H1 (cell line): Measurements from ENCODE around the gene GJD2. TPM values are rescaled to one million over a fixed set of nuclear protein-coding genes. Genes with fewer than 3 reads are reported as not detected.

Experiments
- CTCF ChIA-PET: fragments of 300-600 bp; sonication (Branson Sonifier 250); formaldehyde crosslinking; loops from one replicate; lab custom pipeline; 2021; ENCODE audit not compliant: partially characterized antibody; lab: Charles Lee
- POLR2A ChIA-PET: fragments of 300-600 bp; sonication (Branson Sonifier 250); formaldehyde crosslinking; loops from one replicate; lab custom pipeline; 2021; ENCODE audit warnings: inconsistent platforms; ENCODE audit not compliant: partially characterized antibody; lab: Charles Lee
- DNase-seq, 2 experiments: peaks; one replicate each; pipeline versions ENCODE4 v3.0.0 to v3.0.0-alpha.2; 2010 to 2022; ENCODE audit warnings: low spot score in 2 of 2, low read depth in 1 of 2, mixed read lengths in 1 of 2
- FAIRE-seq: peaks from 2 replicates; lab custom pipeline; 2011; peaks lifted over from hg19 to GRCh38; lab: Jason Lieb, UNC
- H2AFZ ChIP-seq: 2 replicates; pipeline ENCODE4 v1.8.1; 2012; ENCODE audit warnings: low read length, inconsistent platforms
- H2AK5ac ChIP-seq: 2 replicates; pipeline ENCODE4 v1.6.1; 2013; ENCODE audit warnings: low read depth, low read length
- H2BK120ac ChIP-seq: replicated peaks from 2 replicates; pipeline ENCODE3; 2013; ENCODE audit warnings: low read depth, low read length, inconsistent platforms
- H2BK12ac ChIP-seq: 2 replicates; pipeline ENCODE4 v1.6.1; 2013; ENCODE audit warnings: low read depth, low read length
- H2BK15ac ChIP-seq: 2 replicates; pipeline ENCODE4 v1.6.1; 2013; ENCODE audit warnings: low read length
- H2BK20ac ChIP-seq: 2 replicates; pipeline ENCODE4 v1.6.1; 2013; ENCODE audit warnings: low read length
- H2BK5ac ChIP-seq: 2 replicates; pipeline ENCODE4 v1.6.1; 2013; ENCODE audit warnings: low read depth, low read length
- H3K14ac ChIP-seq: 2 replicates; pipeline ENCODE4 v1.6.1; 2013; ENCODE audit warnings: inconsistent platforms; ENCODE audit not compliant: insufficient read length
- H3K18ac ChIP-seq: 2 replicates; pipeline ENCODE4 v1.6.1; 2013; ENCODE audit warnings: low read length; ENCODE audit errors: extremely low read depth
- H3K23ac ChIP-seq: 2 replicates; pipeline ENCODE4 v1.6.1; 2013; ENCODE audit warnings: inconsistent platforms; ENCODE audit not compliant: insufficient read length
- H3K23me2 ChIP-seq: 2 replicates; pipeline ENCODE4 v1.6.1; 2013; ENCODE audit warnings: low read depth, low read length
- H3K27ac ChIP-seq: 2 replicates; pipeline ENCODE4 v1.6.1; 2011; ENCODE audit warnings: low read depth, low read length, inconsistent platforms
- H3K27me3 ChIP-seq, 4 experiments: replicated peaks in 1 of 4; 1 replicate in 1 of 4; 2 replicates in 3 of 4; pipeline versions ENCODE4 v1.6.1 to v1.8.1; 2011 to 2013; ENCODE audit warnings: low read length in 3 of 4, mild to moderate bottlenecking in 3 of 4, inconsistent platforms in 2 of 4, mixed read lengths in 2 of 4, moderate library complexity in 1 of 4; ENCODE audit not compliant: control insufficient read depth in 3 of 4, insufficient read depth in 3 of 4; ENCODE audit errors: extremely low read depth in 1 of 4
- H3K36me3 ChIP-seq, 4 experiments: 2 replicates each; pipeline versions ENCODE4 v1.6.1 to v1.8.1; 2011 to 2013; ENCODE audit warnings: mild to moderate bottlenecking in 4 of 4, low read length in 3 of 4, moderate library complexity in 2 of 4, control low read depth in 1 of 4, inconsistent platforms in 1 of 4; ENCODE audit not compliant: insufficient read depth in 4 of 4, control insufficient read depth in 2 of 4
- H3K4ac ChIP-seq: replicated peaks from 2 replicates; pipeline ENCODE3; 2013; ENCODE audit warnings: low read length, low read depth, mixed read lengths, inconsistent platforms; ENCODE audit not compliant: insufficient read length
- H3K4me1 ChIP-seq, 4 experiments: replicated peaks in 1 of 4; 1 replicate in 1 of 4; 2 replicates in 3 of 4; pipeline versions ENCODE4 v1.6.1 to v1.8.1; 2011 to 2013; ENCODE audit warnings: low read length in 3 of 4, inconsistent platforms in 2 of 4, mixed read lengths in 1 of 4; ENCODE audit not compliant: insufficient read depth in 4 of 4, control insufficient read depth in 3 of 4
- H3K4me2 ChIP-seq, 2 experiments: 2 replicates each; pipeline versions ENCODE4 v1.6.1 to v1.8.1; 2011 to 2013; ENCODE audit warnings: low read depth in 2 of 2, low read length in 2 of 2, control low read depth in 1 of 2, inconsistent platforms in 1 of 2, mild to moderate bottlenecking in 1 of 2; ENCODE audit not compliant: insufficient read depth in 1 of 2
- H3K4me3 ChIP-seq, 4 experiments: fragments of 200-600, 300-600 bp in 1 of 4; sonication (generic), shearing (Covaris generic), sonication (Bioruptor Twin) in 1 of 4; 2 replicates each; pipeline versions ENCODE4 v1.5.1 to v1.8.1; 2011 to 2016; ENCODE audit warnings: low read length in 4 of 4, low read depth in 3 of 4, control low read depth in 2 of 4, inconsistent platforms in 2 of 4, mild to moderate bottlenecking in 2 of 4, mixed read lengths in 1 of 4, moderate library complexity in 1 of 4; ENCODE audit not compliant: insufficient read depth in 2 of 4; ENCODE audit errors: extremely low read depth in 1 of 4
- H3K56ac ChIP-seq: replicated peaks from 2 replicates; pipeline ENCODE3; 2013; ENCODE audit warnings: low read depth, mild to moderate bottlenecking, mixed read lengths, low read length, inconsistent platforms; ENCODE audit not compliant: insufficient read length
- H3K79me1 ChIP-seq: 2 replicates; pipeline ENCODE4 v1.6.1; 2013; ENCODE audit warnings: low read depth, low read length, control low read depth
- H3K79me2 ChIP-seq, 2 experiments: 2 replicates each; pipeline versions ENCODE4 v1.6.1 to v1.8.1; 2012 to 2013; ENCODE audit warnings: low read length in 2 of 2, mild to moderate bottlenecking in 2 of 2, inconsistent platforms in 1 of 2; ENCODE audit not compliant: insufficient read depth in 2 of 2, control insufficient read depth in 1 of 2
- H3K9ac ChIP-seq, 4 experiments: replicated peaks in 1 of 4; 1 replicate in 1 of 4; 2 replicates in 3 of 4; pipeline versions ENCODE4 v1.6.1 to v1.8.1; 2011 to 2013; ENCODE audit warnings: low read depth in 3 of 4, low read length in 3 of 4, control low read depth in 2 of 4, mild to moderate bottlenecking in 2 of 4, moderate library complexity in 2 of 4, inconsistent platforms in 1 of 4; ENCODE audit errors: extremely low read depth in 1 of 4
- H3K9me3 ChIP-seq, 2 experiments: 2 replicates each; pipeline versions ENCODE4 v1.6.1 to v1.8.1; 2012 to 2013; ENCODE audit warnings: mild to moderate bottlenecking in 2 of 2, moderate library complexity in 2 of 2, control low read depth in 1 of 2, inconsistent platforms in 1 of 2, low read depth in 1 of 2, low read length in 1 of 2, mixed read lengths in 1 of 2; ENCODE audit not compliant: insufficient read depth in 2 of 2
- H4K20me1 ChIP-seq, 2 experiments: replicated peaks in 1 of 2; 2 replicates each; pipeline versions ENCODE3 to v1.8.1; 2011 to 2013; ENCODE audit warnings: inconsistent platforms in 2 of 2, low read length in 2 of 2, mild to moderate bottlenecking in 1 of 2; ENCODE audit not compliant: insufficient read depth in 2 of 2, control insufficient read depth in 1 of 2
- H4K5ac ChIP-seq: 2 replicates; pipeline ENCODE4 v1.6.1; 2013; ENCODE audit warnings: low read length, low read depth, mixed read lengths, inconsistent platforms; ENCODE audit not compliant: insufficient read length
- H4K8ac ChIP-seq: 2 replicates; pipeline ENCODE4 v1.8.0; 2013; ENCODE audit warnings: mild to moderate bottlenecking, moderate library complexity, low read length, inconsistent platforms; ENCODE audit not compliant: insufficient read depth; ENCODE audit errors: extremely low read depth
- H4K91ac ChIP-seq: replicated peaks from 2 replicates; pipeline ENCODE3; 2013; ENCODE audit warnings: low read length, mixed read lengths, inconsistent platforms; ENCODE audit not compliant: insufficient read length
- CBX8 ChIP-seq: fragments of 300-800, 300-1000 bp; sonication (generic); IDR thresholded peaks from 2 replicates; pipeline ENCODE4 v1.7.1; 2016; ENCODE audit warnings: low read depth, low read length, borderline replicate concordance
- CHD2 ChIP-seq: IDR thresholded peaks from 2 replicates; pipeline ENCODE4 v1.6.1; 2012; ENCODE audit warnings: low read length, improper control_type of control experiment
- FOSL1 ChIP-seq: IDR thresholded peaks from 2 replicates; pipeline ENCODE4 v1.6.1; 2011; ENCODE audit warnings: mild to moderate bottlenecking, low read depth, low read length, moderate library complexity; ENCODE audit not compliant: insufficient read depth
- JUN ChIP-seq: IDR thresholded peaks from 2 replicates; pipeline ENCODE4 v1.6.1; 2011; ENCODE audit warnings: low read depth, mild to moderate bottlenecking, improper control_type of control experiment, low read length
- POLR2A ChIP-seq, 2 experiments: IDR thresholded peaks; 1 replicate in 1 of 2; 2 replicates in 1 of 2; pipeline ENCODE4 v1.6.1; 2011; ENCODE audit warnings: low read depth in 2 of 2, low read length in 2 of 2, mild to moderate bottlenecking in 2 of 2; ENCODE audit errors: control extremely low read depth in 1 of 2
- RBBP5 ChIP-seq: IDR thresholded peaks from 2 replicates; pipeline ENCODE4 v1.7.1; 2012; ENCODE audit warnings: low read depth, mild to moderate bottlenecking, inconsistent platforms, low read length, moderate library complexity, borderline replicate concordance
- RNF2 ChIP-seq: fragments of 200-900, 300-1000 bp; sonication (generic); IDR thresholded peaks from 2 replicates; pipeline ENCODE4 v1.7.1; 2016; ENCODE audit warnings: borderline replicate concordance, low read depth, mild to moderate bottlenecking, antibody characterized with exemption, low read length; ENCODE audit not compliant: poor library complexity, severe bottlenecking; ENCODE audit errors: missing control alignments
- TAF7 ChIP-seq: optimal IDR thresholded peaks from 2 replicates; pipeline ENCODE3; 2011; ENCODE audit warnings: low read depth, mild to moderate bottlenecking, inconsistent platforms, low read length, moderate library complexity, borderline replicate concordance
- TBP ChIP-seq: IDR thresholded peaks from 2 replicates; pipeline ENCODE4 v1.6.1; 2011; ENCODE audit warnings: low read depth, low read length, improper control_type of control experiment
- WGBS, 2 experiments: shearing (Covaris generic) in 1 of 2; methylation state at CpG; one replicate each; pipeline versions ENCODE4 v1.1.6 to v1.1.7; 2013 to 2015; ENCODE audit warnings: low lambda C conversion rate in 2 of 2, mixed read lengths in 2 of 2, inconsistent platforms in 1 of 2, low coverage in 1 of 2, missing lambda C conversion rate in 1 of 2; ENCODE audit not compliant: insufficient replicate concordance in 2 of 2, insufficient coverage in 1 of 2, insufficient read length in 1 of 2; ENCODE audit errors: extremely low coverage in 1 of 2, missing lambda C conversion rate in 1 of 2; 5-methylcytosine and 5-hydroxymethylcytosine counted together
- polyA plus RNA-seq, 7 experiments: library from polyadenylated mRNA; depleted of rRNA in 3 of 7; stranded (reverse) in 5 of 7; unstranded in 2 of 7; fragments of >200 nt in 5 of 7; fragments of 200-250 nt in 2 of 7; gene quantifications; 1 replicate in 5 of 7; 2 replicates in 1 of 7; 4 replicates in 1 of 7; pipeline versions ENCODE4 v1.2.1 to v1.2.3, GENCODE V29; 2011 to 2013; ENCODE audit warnings: missing spikeins in 2 of 7, mixed read lengths in 2 of 7
- total RNA-seq: library from RNA; stranded (reverse); fragmentation: NEBNext Ultra II Directional; extraction: Animal tissue kit (Norgen Biotek cat#: 25700); gene quantifications from 2 replicates; pipeline ENCODE4 v1.2.1, GENCODE V29; 2021

Gene GJD2
- total and polyA plus RNA-seq, 2 of the 8 experiments (the other 6 are each of a cell fraction or from before 2014, with no cell fraction given): 0.39 to 0.54 TPM

DNA sequence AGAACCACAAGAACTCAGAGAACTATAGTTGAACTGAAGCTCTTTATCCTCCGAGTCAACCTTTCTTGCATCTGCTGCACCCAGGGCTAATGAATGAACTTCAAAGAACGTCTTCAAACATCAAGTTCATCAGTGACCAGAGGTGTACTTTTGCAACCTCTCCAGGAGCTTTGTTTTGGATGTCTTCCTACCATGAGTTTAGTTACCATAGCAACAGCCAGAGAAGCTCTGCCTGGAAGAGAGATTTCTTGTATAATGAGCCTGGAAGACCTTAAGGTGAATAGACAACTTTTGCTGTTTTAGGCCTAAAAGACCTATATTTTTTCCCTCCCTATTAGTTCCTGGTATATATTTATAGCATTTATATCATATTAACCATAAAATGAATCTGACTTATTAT lies 31.4 kb upstream of the GJD2 start:
- DNase-seq: no peak
- no peaks in the 10 kb centered on the region for H3K4me1 ChIP-seq
- H2BK20ac ChIP-seq: no peak overlapping the region
- no peak overlapping the region for H3K4me2 ChIP-seq
- no peak overlapping the region for H2BK12ac ChIP-seq
- no peak overlapping the region for H3K27ac ChIP-seq
- H3K4me3 ChIP-seq: no peak overlapping the region
- no peak overlapping the region for H3K23ac ChIP-seq
- no peaks in the 10 kb centered on the region for H3K9me3 ChIP-seq
- no peaks in the 10 kb centered on the region for H3K23me2 ChIP-seq
- H2BK5ac ChIP-seq: no peak overlapping the region
- TF ChIP-seq CHD2 (no peak), JUN (no peak), RNF2 (no peak), RBBP5 (no peak), CBX8 (no peak), TBP (no peak), FOSL1 (no peak), POLR2A (IDR thresholded peaks at IDR 0.05; ENCODE audit: control extremely low read depth in 1 of 2, low read depth in 2 of 2, low read length in 2 of 2) (no peak), TAF7 (no peak)
- no peaks in the 10 kb centered on the region for H3K79me2 ChIP-seq
- no peak overlapping the region for H3K4ac ChIP-seq
- no peak overlapping the region for H4K91ac ChIP-seq
- no peak overlapping the region for H3K14ac ChIP-seq
- H3K27me3 ChIP-seq: peaks cover 0 to 4% (median 0%) of the 10 kb centered on the region in 4 experiments; a peak in 1 of 7 replicates
- no peak overlapping the region for H2BK15ac ChIP-seq
- no peak overlapping the region for H3K9ac ChIP-seq
- H3K36me3 ChIP-seq: peaks cover 0 to 2% (median 0%) of the 10 kb centered on the region in 4 experiments; a peak in 3 of 8 replicates
- H3K56ac ChIP-seq: no peak overlapping the region
- no peak overlapping the region for H2AK5ac ChIP-seq
- ChIA-PET POLR2A (interaction anchor here (1.5 kb wide), 1 partner anchor 9 kb away, joined by 5 read pairs; the partner anchor contains the start of gene ACTC1), CTCF (interaction anchor here (0.7 to 2.4 kb wide), 3 partner anchors 33 to 78 kb away, joined by 3 to 8 read pairs (median 3); no protein-coding TSS in a partner anchor)
- H3K18ac ChIP-seq: no peak overlapping the region
- H4K5ac ChIP-seq: no peak overlapping the region
- no peaks in the 10 kb centered on the region for H3K79me1 ChIP-seq
- H4K20me1 ChIP-seq: no peaks in the 10 kb centered on the region
- no peak overlapping the region for H2BK120ac ChIP-seq
- H2AFZ ChIP-seq: no peak overlapping the region
- no peak overlapping the region for H4K8ac ChIP-seq
- WGBS, 2 experiments: 84% methylated on average over 2 of the region's 2 CpGs; no CpG with 5 or more reads in 1 of the 2 experiments
- FAIRE-seq: no peak
